CD4-positive, alpha-beta T cell treated with Interleukin-6 for 4 hours (primary cell): ENCODE data around the gene SMPD3.

Experiments used
- DNase-seq: peaks from one replicate; pipeline ENCODE4 v3.0.0-alpha.2; 2020; ENCODE audit warnings: mixed read lengths

Gene SMPD3

GRCh38 chr16:68351991-68352431 lies 96.3 kb downstream of the SMPD3 start:
- DNase-seq, result no peak

- DNase-seq, result no peak
Observed at GRCh38 chr16:68351463-68351862, 96.8 kb downstream of the SMPD3 start.

GRCh38 chr16:68350813-68351350 lies 97.4 kb downstream of the SMPD3 start:
- DNase-seq, result no peak

- DNase-seq, result no peak
Observed at GRCh38 chr16:68349838-68350410, 98.4 kb downstream of the SMPD3 start.

- no peak for DNase-seq
Observed at GRCh38 chr16:68348639-68349445, 99.5 kb downstream of the SMPD3 start.

- DNase-seq, result no peak
Observed at GRCh38 chr16:68347605-68348004, 100.7 kb downstream of the SMPD3 start.

GRCh38 chr16:68346892-68347480 lies 101.3 kb downstream of the SMPD3 start:
- DNase-seq, result no peak

GRCh38 chr16:68345958-68346635 lies 102.2 kb downstream of the SMPD3 start:
- no peak for DNase-seq

GRCh38 chr16:68345351-68345810 lies 102.9 kb downstream of the SMPD3 start:
- DNase-seq, result no peak

- DNase-seq, result no peak
Observed at GRCh38 chr16:68344252-68344651, 104.1 kb downstream of the SMPD3 start.

GRCh38 chr16:68343137-68343536 lies 105.2 kb downstream of the SMPD3 start:
- no peak for DNase-seq

GRCh38 chr16:68342620-68343019 lies 105.7 kb downstream of the SMPD3 start:
- no peak for DNase-seq

GRCh38 chr16:68339214-68339613 lies 109.1 kb downstream of the SMPD3 start:
- DNase-seq, result no peak

- no peak for DNase-seq
Observed at GRCh38 chr16:68338326-68339119, 109.8 kb downstream of the SMPD3 start.

GRCh38 chr16:68335175-68335574 lies 113.1 kb downstream of the SMPD3 start:
- no peak for DNase-seq

GRCh38 chr16:68332411-68333121 lies 115.7 kb downstream of the SMPD3 start:
- peak; percentile 17 for DNase-seq

GRCh38 chr16:68331879-68332410 lies 116.4 kb downstream of the SMPD3 start:
- DNase-seq, result no peak

- no peak for DNase-seq
Observed at GRCh38 chr16:68328860-68329390, 119.4 kb downstream of the SMPD3 start.

GRCh38 chr16:68328151-68328859 lies 120.0 kb downstream of the SMPD3 start:
- DNase-seq, result peak; percentile 82

- no peak for DNase-seq
Observed at GRCh38 chr16:68324780-68325357, 123.4 kb downstream of the SMPD3 start.
